Occipital lobe (tissue), 2 donors: Measurements from ENCODE around the gene ALDH3A1. TPM values are rescaled to one million over a fixed set of nuclear protein-coding genes. Genes with fewer than 3 reads are reported as not detected.
A peak's percentile ranks its signal among the peaks of the same experiment; 100 is the strongest.

Experiments
- DNase-seq: peaks from one replicate; lab custom pipeline; 2025; lab: John Stamatoyannopoulos, UW
- total RNA-seq: library from RNA; depleted of rRNA; stranded (reverse); fragments of >200 nt; gene quantifications from one replicate; pipeline ENCODE4 v1.2.3, GENCODE V29; 2014

ALDH3A1 gene
- total RNA-seq, 1 donor from 2014 or later = 0.31 TPM

- DNase-seq = no peak
Measured at GRCh38 chr17:19760746-19761145, 12.6 kb upstream of the ALDH3A1 start.

GRCh38 chr17:19759568-19760549 is 11.8 kb upstream of the ALDH3A1 start:
- DNase-seq = no peak

- DNase-seq = no peak
Measured at GRCh38 chr17:19757536-19758180, 9.6 kb upstream of the ALDH3A1 start.

- DNase-seq = no peak
Measured at GRCh38 chr17:19756546-19756945, 8.4 kb upstream of the ALDH3A1 start.

- no peak for DNase-seq
Measured at GRCh38 chr17:19755821-19756510, 7.9 kb upstream of the ALDH3A1 start.

GRCh38 chr17:19755392-19755791 is 7.3 kb upstream of the ALDH3A1 start:
- DNase-seq = no peak

- peak; percentile 17 for DNase-seq
Measured at GRCh38 chr17:19753661-19754463, 5.8 kb upstream of the ALDH3A1 start.

GRCh38 chr17:19753051-19753509 is 5.0 kb upstream of the ALDH3A1 start:
- DNase-seq = peak; percentile 69

GRCh38 chr17:19752216-19753050 is 4.3 kb upstream of the ALDH3A1 start:
- DNase-seq = no peak

- no peak for DNase-seq
Measured at GRCh38 chr17:19750835-19751234, 2.7 kb upstream of the ALDH3A1 start.

- no peak for DNase-seq
Measured at GRCh38 chr17:19750020-19750572, 2.0 kb upstream of the ALDH3A1 start.

GRCh38 chr17:19748807-19749193 is 702 bp upstream of the ALDH3A1 start:
- DNase-seq = no peak

GRCh38 chr17:19747159-19747719 is 859 bp downstream of the ALDH3A1 start:
- no peak for DNase-seq

- no peak for DNase-seq
Measured at GRCh38 chr17:19746517-19746916, 1.6 kb downstream of the ALDH3A1 start.

- DNase-seq = peak; percentile 86
Measured at GRCh38 chr17:19744922-19745757, 3.0 kb downstream of the ALDH3A1 start.

GRCh38 chr17:19744492-19744891 is 3.6 kb downstream of the ALDH3A1 start:
- no peak for DNase-seq

GRCh38 chr17:19743101-19744100 is 4.7 kb downstream of the ALDH3A1 start:
- no peak for DNase-seq
